Stimulated activated CD4-positive, alpha-beta T cell treated with anti-CD3 and anti-CD28 coated beads, Interleukin-4, amount 100 ng/mL, for 24 hours (primary cell): ENCODE measurements around the gene RNF212B.
"Not testable (repeated sequence)": the region's sequence is repeated elsewhere in the genome, so short reads cannot be mapped to it uniquely, and the experiment has no call there.

Experiments
- DNase-seq: peaks from one replicate; pipeline ENCODE4 v3.0.0-alpha.2; 2020

Gene RNF212B, protein sequence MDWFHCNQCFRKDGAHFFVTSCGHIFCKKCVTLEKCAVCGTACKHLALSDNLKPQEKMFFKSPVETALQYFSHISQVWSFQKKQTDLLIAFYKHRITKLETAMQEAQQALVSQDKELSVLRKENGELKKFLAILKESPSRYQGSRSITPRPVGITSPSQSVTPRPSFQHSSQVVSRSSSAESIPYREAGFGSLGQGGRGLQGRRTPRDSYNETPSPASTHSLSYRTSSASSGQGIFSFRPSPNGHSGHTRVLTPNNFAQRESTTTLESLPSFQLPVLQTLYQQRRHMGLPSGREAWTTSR

DNA sequence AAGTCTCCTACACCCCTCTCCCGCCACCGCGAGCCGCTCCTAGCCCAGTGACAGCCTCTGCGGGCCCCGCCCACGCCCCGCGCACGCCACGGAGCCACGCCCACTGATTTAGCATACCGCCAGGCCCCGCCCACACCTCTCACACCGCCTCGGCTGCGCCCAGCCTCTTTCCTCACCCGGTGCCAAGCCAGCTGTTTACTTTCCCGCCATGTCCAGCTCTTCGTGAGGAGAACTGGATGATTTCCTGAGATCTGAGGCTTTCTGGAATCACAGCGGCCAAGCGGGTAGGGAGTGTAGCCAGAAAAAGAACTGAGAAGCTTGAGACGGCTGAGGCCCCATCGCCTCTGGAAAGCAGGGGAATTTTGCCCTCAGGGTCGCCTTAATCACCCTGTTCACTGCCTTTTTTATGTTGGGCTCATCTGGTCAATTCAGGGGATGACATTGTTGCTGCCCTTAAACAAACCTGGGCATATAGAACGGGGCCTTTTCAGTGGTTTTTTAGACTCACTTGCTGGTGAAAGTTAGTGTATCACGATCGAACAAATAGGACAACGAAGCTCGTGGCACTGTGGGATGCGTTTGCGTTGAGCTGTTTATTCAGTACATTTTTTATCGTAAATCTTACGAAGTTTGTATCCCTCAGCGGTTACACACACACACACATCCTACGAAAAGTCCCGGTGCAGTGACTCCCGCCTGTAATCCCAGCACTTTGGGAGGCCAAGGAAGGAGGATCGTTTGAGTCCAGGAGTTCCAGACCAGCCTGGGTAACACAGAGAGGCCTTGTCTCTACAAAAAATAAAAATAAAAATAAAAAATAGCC, at the start of gene RNF212B:
TSS of gene RNF212B (plus strand) at position 165 of the 823 bp plus-strand sequence. CDS start 2,410 bp downstream, outside the sequence.
- DNase-seq, result peak; percentile 86

DNA sequence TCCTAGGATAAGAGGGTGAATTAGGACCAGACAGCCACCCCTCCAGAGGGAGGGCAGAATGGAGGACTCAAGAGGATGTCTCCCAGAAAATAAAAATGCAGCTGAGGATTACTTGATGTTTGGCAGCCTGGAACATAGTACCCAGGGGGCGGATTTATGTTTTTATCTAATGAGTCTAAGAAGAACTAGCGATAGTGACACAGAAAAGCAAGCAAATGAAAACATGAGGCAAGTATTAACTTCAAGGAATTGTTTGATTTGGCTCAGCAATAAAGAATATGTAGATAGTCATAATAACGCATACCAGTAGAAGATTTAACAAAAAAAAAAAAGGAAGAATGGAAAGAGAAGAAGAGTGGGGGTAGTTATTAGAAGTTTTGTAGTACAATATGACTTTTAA, 44.3 kb upstream of the RNF212B start:
- no peak for DNase-seq

DNA sequence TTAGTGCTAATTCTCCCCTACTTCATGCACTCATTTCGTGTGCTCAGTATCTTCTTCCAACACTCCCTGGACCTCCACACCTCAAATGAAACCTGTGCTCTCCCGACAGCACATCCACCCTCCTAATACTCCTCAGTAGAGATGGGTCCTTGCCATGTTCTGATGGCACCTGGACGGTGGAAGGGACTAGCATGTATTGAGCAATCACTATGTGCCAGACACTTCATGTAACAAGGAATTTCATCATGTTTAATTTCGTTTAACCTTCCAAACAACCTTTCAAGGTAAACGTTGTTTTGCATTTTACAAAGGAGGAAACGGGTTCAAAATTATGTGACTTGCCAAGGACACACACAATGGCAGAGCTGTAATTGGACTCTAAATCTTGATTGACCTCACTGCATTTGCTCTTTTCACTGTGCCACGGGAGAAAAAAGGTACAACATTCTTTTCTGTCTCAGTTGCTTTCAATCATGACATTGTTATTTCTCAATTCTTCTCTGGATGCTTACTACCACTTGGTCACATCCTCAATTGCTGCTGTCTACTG, 42.1 kb upstream of the RNF212B start:
- no peak for DNase-seq

DNA sequence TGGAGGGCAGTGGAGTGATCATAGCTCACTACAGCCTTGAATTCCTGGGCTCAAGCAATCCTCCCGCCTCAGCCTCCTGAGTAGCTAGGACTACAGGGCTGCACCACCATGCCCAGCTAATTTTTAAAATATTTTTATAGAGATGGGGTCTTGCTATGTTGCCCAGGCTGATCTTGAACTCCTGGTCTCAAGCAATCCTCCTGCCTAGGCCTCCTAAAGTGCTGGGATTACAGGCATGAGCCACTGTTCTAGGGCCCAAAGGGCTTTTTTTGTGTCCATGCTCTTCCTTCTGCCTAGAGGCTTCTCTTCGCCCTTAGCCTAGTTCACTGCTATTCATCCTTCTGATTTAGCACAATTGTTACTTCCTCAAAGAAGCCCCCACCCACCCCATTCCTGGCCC, 41.2 kb upstream of the RNF212B start:
- not testable (repeated sequence) for DNase-seq

DNA sequence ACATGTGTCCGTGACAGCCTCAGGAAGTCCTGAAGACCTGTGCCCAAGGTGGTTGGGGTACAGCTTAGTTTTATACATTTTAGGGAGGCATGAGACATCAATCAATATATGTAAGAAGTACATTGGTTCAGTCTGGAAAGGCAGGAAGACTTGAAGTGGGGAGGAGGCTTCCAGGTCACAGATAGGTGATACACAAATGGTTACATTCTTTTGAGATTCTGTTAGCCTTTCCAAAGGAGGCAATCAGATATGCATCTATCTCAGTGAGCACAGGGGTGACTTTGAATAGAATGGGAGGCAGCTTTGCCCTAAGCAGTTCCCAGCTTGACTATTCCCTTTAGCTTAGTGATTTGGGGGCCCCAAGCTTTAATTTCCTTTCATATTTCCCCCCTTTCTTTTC, 38.6 kb upstream of the RNF212B start:
- not testable (repeated sequence) for DNase-seq

DNA sequence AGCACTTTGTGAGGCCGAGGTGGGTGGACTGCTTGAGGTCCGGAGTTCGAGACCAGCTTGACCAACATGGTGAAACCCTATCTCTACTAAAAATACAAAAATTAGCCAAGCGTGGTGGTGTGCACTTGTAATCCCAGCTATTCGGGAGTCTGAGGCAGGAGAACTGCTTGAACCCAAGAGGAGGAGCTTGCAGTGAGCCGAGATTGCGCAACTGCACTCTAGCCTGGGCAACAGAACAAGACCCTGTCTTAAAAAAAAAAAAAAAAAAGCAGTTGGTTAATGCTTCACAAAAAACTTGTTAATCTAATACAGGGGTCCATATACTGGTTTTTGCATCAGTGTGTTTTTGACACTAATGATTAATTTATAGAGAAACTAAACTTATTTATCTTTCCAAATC, 35.7 kb upstream of the RNF212B start:
- no peak for DNase-seq

DNA sequence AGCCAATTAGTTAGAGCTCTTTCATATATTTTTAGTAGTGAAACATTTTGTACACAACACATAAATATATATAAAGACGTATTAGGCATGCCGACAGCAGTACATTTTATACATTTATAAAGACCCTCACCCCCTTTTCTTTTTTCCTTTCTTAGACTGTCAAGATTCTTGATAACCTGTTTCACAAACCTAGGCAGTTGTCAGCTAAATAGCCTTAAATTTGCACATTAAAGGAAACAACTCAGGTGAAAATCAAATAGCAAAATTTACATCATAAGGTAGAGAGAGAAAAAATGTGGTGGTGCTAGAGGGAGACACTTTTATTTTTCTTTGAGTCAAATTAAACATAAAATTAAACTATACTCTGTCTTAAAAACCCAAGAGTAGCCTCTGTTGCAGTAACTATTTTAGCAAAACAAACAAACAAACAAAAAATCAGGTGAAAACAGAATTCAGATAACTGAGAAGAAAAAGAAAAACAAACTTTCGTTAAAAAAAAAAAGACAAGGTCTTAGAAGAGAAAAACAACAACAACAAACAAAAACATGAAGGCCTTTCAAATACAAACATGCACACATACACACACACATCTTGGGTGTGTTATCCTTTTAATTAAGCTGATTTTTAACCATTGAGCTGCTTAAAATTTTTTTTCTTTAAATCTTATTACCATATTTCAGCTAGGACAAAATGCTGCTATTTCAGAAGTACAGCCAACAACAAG, 31.2 kb upstream of the RNF212B start:
- DNase-seq, result no peak

DNA sequence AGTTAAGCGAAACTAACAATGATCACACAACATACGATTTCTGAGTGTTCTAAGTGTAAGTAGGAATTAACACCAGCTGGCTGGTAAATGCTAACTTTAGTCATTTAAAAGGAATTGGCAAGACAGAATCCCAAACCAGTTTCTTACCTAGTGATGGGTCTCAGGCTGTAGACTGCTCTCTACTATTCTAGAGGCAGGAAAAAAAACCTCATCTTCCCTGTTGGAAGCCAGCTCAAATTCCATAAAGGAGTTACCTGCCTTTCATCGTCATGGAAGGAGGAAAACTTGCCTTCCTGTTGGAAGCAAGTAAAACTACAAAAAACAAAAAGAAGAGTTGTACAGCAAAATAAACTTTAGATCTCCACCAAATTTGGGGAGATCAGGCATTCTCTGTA, 30.6 kb upstream of the RNF212B start:
- DNase-seq, result no peak

DNA sequence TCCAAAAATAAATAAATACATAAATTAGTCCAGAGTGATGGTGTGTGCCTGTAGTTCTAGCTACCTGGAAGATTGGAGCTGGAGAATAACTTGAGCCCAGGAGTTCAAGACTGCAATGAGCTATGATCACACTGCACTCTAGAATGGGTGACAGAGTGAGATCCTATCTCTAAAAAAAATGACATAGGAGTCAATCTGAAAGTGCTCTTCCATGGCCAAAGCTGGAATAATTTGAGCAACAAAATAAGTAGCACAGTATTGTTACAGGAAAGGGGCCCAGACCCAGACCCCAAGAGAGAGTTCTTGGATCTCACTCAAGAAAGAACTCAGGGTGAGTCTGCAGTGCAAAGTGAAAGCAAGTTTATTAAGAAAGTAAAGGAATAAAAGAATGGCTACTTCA, 29.4 kb upstream of the RNF212B start:
- no peak for DNase-seq

DNA sequence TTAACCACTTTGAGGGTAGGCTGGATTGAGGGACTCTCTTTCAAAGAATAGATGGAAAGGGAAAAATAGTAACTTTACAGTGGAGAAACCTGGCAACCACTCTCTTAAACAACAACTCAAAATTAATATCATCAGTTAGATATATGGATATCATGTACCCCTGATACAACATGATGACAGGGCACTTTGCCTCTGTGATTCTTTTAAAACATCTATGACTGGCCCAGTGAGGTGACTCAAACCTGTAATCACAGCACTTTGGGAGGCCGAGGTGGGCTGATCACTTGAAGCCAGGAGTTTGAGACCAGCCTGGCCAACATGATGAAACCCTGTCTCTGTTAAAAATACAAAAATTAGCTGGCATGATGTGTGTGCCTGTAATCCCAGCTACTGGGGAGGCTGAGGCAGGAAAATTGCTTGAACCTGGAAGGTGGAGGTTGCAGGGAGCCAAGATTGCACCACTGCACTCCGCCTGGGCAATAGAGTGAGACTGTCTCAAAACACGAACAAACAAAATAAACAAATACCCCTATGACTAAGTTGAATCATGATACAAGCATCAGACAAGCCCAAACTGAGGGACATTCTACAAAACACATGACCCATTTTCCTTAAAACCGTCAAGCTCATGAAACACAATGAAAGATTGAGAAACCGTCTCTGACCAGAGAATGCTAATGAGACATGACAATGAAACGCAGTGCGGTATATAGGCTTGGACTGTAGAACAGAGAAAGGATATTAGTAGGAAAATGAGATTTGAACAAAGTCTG, 27.9 kb upstream of the RNF212B start:
- DNase-seq, result no peak

DNA sequence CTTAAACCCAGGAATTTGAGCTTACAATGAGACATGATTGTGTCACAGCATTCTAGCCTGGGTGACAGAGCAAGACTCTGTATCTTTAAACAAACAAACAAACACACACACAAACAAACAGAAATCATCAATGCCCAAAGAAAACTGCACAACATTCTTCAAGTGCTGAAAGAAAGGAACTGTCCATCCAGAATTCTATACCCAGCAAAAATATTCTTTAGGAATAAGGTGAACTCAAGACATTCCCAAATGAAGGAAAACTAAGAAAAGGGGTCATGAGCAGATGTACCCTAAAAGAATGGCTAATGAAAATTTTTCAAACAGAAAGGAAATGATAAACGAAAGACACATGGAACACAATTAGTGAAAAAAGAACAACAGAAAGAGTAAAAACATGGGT, 22.3 kb upstream of the RNF212B start:
- no peak for DNase-seq

DNA sequence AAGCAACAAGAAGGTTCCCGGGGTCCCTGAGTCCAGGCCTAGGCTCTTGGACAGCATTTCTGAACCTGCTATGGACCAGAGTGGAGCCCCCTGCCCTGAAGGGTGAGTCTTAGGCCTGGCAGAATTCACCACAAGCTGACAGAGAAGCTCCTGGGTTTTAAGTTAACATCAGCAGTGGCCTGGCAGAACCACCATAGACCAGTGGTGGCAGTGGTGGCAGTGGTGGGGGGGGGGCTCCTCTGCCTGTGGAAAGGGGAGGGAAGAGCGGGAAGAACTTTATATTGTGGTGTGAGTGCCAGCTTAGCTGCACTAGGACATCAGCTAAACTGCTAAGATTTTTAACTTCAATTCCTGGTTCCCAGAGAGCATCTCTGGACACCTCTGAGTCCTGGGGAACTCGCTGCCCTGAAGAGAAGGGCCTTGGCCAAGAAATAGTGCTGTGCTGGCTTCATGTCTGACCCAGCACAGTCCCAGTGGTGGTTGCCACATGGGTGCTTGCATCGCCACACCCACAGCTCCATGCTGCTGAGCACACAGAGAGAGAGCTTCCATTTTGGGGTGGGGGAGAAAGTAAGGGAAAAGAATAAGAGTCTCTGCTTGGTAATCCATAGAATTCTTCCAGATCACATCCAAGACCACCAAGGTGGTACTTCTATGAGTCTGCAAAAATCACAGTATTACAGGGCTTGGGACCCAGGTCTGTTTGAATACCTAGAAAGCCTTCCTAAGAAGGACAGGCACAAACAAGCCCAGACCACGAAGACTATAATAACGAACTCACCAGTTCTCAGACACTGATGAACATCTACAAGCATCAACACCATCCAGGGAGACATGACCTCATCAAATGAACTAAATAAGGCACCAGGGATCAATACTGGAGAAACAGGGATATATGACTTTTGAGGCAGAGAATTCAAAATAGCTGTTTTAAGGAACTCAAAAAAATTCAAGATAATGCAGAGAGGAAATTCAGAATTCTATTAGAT, 20.4 kb upstream of the RNF212B start:
- DNase-seq, result no peak

DNA sequence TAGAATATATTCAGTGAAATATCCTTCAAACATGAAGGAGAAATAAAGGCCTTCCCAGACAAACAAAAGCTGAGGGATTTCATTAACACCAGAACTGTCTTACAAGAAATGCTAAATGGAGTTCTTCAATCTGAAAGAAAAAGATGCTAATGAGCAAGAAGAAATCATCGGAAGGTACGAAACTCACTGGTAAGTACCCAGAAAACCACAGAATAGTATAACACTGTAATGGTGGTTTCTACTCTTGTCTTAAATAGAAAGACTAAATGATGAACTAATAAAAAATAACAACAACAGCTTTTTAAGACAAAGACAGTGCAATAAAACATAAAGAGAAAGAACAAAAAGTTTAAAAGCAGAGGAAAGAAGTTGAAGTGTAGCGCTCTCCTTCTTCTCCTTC, 18.7 kb upstream of the RNF212B start:
- DNase-seq, result no peak

DNA sequence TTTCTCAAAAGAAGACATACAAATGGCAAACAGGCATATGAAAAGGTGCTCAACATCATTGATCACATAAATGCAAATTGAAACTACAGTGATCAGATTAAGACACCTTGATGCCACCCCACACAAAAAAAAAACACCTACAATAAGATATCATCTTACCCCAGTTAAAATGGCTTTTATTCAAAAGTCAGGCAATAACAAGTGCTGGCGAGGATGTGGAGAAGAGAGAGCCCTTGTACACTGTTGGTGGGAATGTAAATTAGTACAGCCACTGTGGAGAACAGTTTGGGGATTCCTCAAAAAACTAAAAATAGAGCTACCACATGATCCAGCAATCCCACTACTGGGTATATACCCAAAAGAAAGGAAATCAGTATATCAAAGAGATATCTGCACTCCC, 12.8 kb upstream of the RNF212B start:
- DNase-seq, result not testable (repeated sequence)

DNA sequence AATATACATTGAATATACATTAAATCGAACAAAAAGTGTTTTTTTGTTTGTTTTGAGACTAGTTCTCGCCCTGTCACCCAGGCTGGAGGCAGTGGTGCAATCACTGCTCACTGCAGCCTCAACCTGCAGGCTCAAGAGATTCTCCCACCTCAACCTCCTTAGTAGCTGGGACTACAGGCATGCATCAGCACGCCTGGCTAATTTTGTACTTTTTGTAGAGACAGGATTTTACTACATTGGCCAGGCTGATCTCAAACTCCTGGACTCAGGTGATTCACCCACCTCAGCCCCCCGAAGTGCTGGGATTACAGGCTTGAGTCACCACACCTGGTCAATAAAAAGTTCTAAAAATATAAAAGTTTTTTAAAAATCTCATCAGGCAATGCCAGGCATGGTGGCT, 10.2 kb upstream of the RNF212B start:
- DNase-seq, result no peak

DNA sequence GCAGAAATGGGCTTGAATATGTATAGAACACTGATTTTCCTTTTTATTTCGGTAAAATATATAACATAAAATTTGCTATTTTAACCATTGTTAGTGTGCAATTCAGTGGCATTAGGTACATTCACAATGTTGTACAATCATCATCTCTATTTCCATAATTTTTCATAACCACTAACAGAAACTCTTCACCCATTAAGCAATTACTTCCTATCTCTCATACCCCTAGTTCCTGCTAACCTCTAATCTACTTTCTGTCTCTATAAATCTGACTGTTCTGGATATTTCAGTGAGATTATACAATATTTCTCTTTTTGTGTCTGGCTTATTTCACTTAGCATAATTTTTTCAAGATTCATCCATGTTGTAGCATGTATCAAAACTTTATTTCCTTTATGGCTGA, 8.9 kb upstream of the RNF212B start:
- DNase-seq, result no peak

DNA sequence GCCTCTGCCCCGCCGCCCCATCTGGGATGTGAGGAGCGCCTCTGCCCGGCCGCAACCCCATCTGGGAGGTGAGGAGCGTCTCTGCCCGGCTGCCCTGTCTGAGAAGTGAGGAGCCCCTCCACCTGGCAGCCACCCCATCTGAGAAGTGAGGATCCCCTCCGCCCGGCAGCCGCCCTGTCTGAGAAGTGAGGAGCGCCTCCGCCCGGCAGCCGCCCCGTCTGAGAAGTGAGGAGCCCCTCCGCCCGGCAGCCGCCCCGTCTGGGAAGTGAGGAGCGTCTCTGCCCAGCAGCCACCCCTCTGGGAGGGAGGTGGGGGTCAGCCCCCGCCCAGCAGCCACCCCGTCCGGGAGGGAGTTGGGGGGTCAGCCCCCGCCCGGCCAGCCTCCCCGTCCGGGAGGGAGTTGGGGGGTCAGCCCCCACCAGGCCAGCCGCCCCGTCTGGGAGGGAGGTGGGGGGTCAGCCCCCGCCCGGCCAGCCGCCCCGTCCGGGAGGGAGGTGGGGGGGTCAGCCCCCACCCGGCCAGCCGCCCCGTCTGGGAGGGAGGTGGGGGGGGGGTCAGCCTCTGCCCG, 5.4 kb upstream of the RNF212B start:
- not testable (repeated sequence) for DNase-seq

DNA sequence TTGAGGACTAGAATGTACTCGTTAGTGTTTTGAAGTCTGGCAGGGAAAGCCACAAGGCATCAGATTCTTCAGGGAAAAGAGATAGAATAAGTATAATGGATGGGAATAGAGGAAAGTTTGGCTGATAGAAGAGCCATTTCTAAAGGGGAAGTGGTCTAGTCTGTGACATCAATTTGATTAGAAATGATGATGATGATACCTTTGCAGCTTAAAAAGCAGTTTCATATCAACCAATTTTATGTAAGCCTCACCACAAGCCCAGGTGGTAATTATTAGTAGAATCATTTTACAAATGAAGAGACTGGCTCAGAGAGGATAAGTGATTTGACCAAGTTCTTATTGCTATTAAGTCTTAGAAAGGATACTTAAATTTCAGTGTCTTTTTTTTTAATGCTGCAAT, 2.9 kb downstream of the RNF212B start:
- DNase-seq, result no peak

DNA sequence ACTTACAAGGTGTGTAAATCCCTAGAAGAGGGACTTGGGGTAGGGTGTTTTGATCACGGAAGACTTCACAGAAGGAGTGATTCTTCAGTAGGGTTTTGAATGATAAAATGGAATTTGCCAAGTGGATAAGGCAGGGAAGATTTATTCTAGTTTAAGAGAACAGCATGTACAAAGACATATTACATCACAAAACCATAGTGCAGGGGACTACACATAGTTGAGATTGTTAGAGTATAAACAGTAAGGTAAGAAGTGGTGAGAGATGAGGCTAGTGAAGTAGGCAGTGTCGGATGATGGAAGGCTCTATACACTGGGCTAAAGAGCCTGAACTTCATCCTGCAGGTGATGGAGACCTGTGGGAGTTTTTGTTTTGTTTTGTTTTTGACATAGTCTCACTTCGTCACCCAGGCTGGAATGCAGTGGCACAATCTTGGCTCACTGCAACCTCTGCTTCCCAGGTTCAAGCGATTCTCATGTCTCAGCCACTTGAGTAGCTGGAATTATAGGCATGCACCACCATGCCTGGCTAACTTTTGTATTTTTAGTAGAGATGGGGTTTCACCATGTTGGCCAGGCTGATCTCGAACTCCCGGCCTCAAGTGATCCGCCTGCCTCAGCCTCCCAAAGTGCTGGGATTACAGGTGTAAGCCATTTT, 3.5 kb downstream of the RNF212B start:
- not testable (repeated sequence) for DNase-seq

DNA sequence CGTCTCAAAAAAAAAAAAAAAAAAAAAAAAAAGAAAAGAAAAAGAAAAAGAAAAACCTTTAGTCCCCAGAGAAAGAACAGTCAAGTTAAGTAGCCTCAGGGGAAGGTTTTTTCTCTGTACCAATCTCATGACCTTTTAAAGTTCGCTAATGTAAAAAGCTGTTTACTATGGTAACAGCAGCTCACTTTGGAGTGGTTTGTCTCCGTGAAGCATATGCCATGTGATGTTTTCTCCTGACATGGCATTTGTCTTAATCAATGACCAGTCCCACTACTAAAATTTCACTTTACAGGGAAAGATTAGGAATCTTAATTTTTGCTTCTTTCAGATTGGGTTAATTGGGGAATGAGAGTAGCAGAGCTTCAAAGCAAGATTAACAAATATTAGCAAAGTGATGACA, 4.3 kb downstream of the RNF212B start:
- no peak for DNase-seq
